Esophagus mucosa (tissue), 1 donor: ENCODE measurements around the gene SH3PXD2A. TPM values are rescaled to one million over a fixed set of nuclear protein-coding genes. Genes with fewer than 3 reads are reported as not detected.
"Not testable (repeated sequence)": the region's sequence is repeated elsewhere in the genome, so short reads cannot be mapped to it uniquely, and the experiment has no call there.

Experiments used
- ATAC-seq: fragments of 200-7000 bp; cut with Tn5 transposase; one replicate; pipeline ENCODE4 v1.9.1; 2020
- total RNA-seq: library from RNA; stranded (reverse); gene quantifications from one replicate; pipeline ENCODE4 v1.2.4, GENCODE V29; 2023
- donor health status: DM: yes; HTN: yes; CAD: no.

Gene SH3PXD2A
- total RNA-seq, 1 donor from 2014 or later = 34.0 TPM

DNA sequence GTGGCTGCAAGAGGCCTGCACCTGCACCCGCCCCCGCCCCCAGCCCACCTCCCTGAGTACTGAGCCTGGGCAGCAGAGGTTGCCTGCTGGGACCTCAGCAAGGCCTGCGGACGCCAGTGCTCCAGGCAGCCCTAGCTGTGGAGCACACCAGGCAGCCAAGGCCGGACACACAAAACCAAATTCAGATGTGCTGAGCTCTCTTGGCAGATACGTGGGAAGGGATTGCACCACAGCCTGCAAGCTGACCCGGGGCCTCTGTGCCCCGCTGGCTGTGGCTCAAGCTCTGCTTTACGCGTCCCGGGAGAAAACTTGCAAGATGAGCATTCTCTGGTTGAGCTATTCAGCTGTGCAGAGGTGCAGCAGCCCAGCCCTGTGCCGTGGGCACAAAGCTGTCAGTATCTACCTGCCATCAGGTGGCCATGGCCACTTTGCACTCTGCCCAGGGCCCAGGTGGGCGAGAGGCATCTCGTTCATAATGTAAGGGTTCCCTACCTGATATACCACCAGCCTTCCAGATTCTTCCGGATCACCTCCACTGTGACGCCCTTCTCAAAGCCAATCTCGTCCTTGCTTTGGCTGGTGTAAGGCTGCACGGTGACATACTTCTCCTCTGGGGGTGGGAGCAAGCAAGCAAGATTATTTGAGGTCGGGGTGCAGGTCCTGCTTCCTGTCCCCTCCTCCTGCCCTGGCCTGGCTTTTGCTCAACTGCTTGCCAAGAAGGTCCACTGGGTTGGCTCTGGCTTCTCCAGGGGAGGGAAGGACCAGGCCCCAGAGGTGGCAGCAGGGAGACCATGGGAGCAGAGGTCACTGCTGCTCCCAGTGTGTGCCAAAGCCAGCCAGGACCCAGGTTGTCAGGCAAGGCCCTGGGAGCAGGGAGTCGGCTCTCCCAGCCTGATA lies 238.4 kb downstream of the SH3PXD2A start:
- ATAC-seq = no peak

DNA sequence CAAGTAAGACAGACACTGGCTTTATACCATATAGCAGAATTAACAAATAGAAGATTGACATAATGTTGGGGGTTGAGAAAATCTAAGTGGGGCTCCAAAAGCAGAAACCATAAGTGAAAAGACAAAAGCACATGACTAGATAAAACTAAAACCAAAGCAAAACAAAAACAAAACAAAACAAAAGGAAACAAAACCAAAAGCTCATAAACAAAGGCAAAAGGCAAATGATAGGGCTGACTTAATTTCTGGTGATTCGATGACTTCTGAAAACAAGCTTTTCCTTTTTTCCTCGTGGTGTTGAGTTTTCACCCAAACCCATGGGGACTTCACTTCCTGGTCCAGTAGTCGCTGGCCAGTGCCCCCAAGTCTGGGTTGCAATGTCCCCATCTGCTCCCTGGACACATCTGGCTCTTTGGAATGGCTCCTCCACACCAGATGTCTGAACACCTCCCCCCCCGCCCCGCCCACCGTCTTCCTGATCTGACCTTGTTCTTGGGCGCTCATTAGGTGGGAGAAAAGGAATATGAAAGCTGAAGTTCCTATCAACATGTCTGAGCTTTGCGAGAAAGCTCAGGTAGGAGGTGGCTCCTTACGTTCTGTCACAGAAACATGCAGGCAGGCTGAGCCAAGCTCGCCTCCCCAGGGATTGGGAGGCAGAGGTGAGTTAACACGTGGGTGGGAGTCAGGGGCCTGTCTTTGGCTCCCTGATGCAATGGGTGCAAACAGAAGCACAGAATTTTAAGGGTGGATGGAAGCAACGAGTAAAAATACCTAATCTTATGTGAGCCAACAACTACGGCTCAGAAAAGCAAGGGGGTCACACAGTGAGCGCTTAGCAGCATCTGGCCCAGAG lies 240.8 kb downstream of the SH3PXD2A start:
- no peak for ATAC-seq

DNA sequence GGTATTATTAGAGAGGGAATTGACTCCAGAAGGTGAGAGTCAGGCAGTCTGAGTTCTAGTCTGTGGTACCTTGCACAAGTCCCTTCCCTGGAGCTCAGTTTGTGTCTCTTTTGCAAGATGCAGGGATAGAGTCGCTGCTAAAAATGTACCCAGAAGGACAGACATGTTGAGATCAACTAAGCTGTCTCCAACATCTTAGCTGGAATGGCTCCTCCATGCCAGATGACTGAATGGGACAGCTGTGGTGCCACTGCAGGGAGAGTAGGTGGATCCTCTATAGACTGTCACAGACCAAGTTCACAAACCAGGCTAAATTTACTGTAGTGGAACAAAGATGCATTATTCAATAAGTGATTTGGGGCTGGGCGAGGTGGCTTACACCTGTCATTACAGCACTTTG lies 241.8 kb downstream of the SH3PXD2A start:
- ATAC-seq = no peak

DNA sequence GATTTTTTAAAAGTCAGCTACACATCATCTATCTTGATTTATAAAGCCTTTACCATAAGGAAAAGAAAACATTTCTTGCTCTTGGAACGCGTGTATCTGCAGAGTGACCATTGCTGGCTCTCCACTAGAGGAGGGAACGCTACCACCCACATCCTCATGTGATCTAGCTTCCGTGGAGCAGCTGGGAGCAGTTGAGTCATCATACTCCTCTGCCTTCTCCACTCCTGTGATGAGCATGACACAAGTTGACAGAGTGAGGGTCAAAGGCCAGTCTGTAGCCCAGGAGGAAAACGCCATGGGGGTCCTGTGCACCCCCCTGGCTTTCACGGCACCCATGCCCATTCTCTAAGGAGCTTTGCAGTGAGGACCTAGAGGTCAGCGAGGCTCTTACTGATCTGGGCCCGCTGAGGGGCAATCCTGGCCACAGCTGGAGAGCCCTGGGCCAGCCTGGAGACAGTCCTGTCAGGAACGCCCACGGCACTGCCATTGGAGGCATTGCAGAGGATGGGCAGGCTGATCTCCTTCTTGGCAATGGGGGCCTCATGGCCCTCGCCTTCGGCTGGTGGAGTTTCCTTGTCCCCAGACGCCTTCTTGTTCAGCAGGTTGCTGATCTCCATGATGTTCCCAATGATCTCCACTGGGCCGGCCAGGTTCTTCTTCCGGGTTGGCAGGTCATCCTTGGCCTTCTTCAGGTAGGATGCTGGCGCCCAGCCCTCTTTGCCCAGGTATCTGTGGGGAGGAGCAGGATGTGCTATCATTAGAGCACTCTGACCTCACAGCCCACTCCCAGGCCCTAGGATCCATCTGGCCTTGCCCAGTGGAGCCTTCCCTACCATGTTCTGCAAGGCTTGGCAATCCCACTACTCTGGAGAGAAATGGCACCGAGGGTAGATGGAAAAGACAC lies 242.7 kb downstream of the SH3PXD2A start:
- no peak for ATAC-seq

DNA sequence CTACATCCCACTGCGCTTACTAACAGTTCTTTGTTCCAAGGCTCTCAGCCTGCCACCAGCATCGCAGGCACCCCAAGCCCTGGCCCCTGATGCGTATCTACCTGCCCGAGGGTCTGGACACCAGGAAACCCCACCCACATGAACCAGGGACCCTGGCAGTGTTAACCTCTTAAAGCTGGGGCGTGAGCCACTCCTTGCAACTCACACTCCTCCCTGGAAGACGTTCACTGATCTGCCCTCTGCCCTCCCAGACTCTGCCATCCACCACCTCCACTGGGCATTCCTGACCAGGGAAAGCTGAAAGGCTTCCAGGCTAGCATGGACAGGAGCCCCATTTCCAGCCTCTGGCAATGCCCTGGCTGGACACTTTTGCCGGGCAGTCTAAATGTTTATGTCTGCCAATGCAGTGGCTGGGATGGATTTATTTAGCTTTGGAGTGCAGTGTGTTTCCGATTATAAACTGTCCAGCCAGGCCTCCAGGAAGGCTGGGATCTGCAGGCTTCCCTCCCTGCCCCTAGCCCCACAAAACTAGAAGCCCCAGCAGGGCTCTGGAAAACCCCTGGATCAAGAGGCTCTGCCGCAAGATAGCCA lies 244.4 kb downstream of the SH3PXD2A start:
- no peak for ATAC-seq

DNA sequence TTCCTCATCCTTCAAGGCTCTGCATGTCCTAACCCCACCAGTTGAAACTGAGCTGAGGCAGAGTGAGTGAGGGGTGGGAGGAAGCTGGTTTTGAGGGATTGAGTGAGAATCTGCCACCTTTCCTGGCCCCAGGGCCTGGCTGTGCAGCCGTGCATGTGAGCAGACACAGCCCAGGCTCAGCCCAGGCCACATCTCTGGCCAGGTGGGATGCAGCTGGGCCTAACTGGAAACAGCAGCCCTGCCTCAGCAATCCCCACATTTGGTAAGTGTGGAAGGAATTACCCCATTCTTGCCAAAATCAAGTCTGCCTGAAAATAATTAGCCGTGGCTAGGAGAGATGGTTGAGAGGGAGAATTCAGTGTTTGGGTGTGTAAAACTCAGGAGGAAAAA lies 245.3 kb downstream of the SH3PXD2A start:
- no peak for ATAC-seq

DNA sequence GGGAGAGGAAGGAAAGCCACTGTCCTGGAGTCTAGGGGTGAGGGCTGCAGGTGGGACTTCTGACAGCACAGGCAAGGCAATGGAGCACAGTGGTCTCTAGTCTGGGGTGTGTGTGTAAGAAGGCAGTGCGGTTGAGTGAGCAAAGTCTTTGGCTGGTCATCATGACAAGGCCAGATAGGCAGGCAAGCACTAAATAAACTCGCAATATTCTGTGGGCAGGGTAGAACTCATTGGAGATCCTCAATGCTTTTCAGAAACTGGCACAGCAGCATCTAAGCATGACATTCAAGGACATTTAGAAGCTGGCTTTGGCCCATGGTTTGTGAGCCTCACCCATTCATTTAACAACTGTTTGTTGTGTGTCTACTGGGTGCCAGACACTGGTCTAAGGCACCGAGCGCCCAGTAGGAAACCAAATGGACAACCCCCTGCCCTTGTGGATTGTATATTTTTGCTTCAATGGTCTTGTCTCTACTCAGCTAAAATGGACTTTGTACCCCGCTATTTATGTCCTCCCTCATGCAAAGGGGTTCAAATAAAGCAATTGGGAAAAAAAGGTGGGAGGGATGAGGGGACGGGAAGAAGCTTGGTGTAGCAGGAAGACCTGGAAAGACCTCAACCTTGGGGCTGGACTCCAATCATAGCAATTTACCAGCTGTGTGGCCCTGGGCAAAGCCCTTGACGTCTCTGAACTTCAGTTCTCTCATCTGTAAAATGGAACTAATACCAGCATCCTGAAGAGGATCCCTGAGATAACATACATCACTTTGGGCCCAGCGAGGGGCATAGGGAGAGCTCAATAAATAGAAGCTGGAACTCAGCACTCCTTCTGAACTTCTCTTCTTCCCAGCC lies 245.9 kb downstream of the SH3PXD2A start:
- ATAC-seq = no peak

DNA sequence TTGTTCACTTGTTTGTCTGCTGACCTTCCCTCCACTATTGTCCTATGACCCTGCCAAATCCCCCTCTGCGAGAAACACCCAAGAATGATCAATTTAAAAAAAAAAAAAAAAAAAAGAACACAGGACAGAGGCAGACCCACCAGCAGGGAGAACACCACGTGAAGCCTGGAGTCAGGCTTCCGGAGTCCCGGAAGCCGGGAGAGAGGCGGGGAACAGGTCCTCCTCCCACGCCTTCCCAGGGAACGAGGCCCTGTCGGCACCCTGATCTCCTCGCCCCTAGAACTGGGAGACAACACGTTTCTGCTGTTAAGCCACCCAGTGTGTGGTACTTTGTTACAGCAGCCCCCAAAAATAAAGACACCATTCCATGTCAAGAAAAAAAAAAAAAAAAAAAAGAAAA lies 247.3 kb downstream of the SH3PXD2A start:
- not testable (repeated sequence) for ATAC-seq

DNA sequence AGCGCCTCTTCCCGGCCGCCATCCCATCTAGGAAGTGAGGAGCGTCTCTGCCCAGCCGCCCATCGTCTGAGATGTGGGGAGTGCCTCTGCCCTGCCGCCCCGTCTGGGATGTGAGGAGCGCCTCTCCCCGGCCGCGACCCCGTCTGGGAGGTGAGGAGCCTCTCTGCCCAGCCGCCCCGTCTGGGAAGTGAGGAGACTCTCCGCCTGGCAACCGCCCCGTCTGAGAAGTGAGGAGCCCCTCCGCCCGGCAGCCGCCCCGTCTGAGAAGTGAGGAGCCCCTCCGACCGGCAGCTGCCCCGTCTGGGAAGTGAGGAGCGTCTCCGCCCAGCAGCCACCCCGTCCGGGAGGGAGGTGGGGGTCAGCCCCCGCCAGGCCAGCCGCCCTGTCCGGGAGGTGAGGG lies 248.3 kb downstream of the SH3PXD2A start:
- not testable (repeated sequence) for ATAC-seq

DNA sequence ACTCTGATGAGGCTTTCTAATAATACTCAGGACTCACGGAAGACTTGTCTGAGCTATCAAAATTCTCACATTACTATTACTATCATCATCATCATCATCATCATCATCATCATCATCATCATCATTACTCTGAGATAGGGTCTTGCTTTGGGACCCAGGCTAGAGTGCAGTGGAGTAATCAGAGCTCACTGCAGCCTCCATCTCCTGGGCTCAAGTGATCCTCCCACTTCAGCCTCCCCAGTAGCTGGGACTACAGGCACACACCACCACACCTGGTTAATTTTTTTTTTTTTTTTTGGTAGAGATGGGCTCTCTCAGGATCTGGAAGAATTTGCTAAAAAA lies 249.3 kb downstream of the SH3PXD2A start:
- ATAC-seq = not testable (repeated sequence)

DNA sequence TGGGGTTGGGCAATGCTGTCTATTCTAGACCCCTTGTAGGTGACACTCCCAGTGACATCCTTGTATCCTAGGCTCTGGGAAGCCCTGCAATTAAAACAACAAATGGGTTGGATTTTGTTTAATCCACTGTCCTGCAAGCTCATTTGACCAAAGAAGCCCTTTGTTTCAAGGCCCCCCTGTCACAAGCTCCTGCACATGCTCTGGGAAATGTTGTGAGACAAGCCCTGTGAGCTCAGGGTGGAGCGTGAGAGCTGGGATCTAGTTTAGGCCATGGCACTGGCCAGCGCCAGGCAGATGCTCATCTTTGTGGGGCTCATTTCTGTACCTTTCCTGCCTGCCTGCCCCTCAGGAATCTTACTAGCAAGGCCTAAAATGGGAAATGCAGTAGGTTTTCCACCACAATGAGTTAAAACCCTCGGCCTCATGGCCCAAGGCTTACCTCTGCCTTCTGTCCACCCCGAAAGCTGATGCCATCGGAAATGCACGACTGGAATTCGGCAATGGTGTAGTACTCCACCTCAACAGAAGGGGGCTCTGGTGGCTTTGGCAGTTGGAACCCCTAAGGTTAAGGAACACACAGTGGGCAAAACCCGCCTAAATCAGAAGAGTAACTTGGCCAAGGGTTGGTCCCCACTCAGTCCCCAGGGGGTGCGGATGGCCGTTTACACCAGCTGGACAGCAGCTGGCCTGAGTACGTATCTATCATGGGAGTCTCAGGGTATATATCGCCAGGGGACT lies 249.8 kb downstream of the SH3PXD2A start:
- peak; percentile 51 for ATAC-seq

DNA sequence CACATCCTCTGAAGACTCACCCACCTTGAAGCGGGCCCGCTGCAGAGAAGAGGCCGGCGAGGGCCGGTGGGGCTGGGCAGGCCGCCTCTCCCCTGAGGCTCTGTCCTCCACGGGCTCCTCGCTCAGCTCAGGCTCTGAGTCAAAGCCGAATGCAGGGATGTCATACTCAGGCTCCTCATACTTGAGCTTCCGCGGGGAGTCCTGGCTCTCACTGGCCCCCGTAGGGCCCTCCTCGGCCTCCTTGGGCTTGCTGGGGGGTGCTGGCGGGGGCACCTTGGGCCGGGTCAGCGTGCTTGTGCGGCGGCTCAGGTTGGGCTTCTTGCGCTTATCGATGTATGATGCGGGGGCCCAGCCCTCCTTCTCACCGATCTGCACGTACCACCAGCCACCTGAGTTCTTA lies 252.0 kb downstream of the SH3PXD2A start:
- ATAC-seq = no peak

DNA sequence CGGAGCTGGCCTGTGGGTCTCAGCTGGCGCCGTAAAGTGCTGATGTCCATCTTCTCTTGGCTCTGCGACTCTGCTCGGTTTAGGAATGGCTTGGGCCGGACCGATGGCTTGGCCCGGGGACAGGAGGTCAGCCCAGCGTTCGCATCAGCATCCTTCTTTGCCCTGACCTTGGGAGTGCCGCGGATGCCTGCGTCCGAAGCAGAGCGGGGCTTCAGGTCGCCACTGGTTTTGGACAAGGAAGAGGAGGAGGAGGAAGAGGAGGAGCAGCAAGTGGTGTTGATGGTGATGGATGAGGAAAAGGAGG lies 252.6 kb downstream of the SH3PXD2A start:
- ATAC-seq = no peak

DNA sequence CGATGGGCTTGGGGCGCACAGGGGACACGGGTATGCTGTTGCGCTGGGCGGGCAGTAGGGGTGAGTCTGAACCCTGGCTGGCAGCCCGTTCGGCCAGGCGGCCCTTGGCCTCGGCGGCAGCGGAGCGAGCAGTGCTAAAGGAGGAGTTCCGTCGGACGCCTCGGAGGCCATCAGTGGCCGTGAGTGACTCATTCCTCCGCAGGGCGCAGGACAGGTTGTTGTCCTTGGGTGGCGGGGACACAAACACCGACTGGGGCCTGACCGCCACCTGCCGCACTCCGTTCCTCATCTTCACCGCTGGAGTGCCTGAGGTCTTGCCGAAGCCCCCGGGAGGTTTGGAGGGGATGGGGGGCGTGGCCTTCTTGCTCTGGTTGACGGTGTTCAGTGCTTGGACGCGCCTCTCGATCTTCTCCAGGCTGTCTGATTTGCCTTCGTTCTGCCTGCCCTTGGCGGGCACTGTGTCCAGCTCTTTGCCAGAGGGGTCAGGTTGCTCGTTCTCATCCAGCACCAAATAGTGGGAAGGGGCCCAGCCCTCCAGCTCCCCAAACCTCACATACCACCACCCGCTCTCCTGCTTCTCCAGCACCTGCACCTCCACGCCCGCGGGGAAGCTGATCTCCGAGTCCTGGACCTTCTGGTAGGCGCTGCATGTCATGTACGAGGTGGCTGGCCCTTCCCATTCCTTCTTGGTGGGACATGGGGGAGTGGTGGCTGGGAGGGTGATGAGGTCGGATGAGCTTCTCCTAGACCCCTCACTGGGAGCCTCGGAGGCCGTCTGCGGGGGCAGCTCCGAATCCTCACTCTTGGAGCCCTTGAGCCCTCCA lies 253.1 kb downstream of the SH3PXD2A start:
- no peak for ATAC-seq

DNA sequence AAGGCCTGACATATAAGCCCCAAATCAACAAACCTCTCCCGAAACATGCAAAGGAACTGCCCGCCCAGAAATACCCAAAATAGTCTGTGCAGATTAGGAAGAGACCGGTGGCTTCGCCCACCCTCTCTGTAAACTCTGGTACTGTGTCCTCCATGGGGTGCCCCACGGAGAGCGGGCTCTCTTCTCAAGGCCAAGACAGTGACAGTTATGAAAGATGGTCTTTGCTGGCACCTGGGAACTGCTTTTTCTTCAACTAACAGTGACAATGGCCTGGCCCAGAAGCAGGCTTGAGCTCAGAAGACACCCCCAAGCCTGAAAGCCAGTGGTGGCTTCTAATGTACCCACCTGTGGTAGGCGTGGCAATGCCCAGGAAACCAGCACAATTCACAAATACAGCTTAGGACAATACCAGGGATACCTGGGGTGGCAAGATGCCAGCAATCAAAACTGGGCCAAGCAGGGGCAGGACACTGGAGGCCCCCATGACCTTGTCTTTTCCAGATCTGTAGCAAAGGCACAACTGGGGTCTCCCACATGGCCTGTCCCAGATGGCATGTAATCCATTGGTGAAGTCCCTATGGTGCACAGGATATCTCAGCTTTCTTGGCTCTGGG lies 254.3 kb downstream of the SH3PXD2A start:
- no peak for ATAC-seq

DNA sequence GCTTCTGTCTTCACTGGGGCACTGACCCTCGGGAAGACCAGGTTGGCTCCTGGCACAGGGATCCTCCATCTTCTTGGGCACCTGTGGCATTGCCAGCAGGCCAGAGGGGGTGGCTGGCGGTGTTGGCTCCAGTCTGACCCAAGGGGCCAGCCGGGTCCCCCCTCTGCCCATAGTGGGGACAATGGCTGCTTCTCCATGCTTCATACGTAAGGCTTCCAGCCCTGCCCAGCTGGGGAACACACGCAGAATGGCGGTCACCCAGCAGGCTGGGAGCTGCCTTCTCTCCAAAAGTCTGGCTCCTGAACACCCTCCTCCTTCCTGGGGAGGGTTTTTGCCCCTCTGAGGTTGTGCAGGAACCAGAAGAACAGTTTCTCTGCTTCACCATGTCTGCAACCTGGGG lies 255.1 kb downstream of the SH3PXD2A start:
- no peak for ATAC-seq

DNA sequence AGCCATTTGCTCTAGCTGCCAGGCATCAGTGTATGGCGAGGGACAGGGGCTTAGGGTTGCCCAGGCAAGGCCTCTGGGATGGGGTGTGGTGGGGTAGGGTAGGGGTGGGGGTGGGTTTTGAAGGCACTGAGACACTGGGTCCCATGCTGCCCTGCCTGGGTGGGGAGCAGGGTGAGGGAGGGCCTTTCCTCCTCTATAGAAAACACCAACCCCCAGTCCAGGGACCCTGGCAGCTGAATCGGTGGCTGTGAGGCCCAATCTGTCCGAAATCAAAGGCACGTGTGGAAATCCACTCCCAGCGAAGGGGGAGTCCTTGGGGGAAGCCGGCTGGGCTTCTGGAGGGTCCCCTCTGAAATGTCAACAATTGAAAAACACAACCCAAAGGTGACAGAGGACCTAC lies 255.5 kb downstream of the SH3PXD2A start:
- ATAC-seq = no peak

DNA sequence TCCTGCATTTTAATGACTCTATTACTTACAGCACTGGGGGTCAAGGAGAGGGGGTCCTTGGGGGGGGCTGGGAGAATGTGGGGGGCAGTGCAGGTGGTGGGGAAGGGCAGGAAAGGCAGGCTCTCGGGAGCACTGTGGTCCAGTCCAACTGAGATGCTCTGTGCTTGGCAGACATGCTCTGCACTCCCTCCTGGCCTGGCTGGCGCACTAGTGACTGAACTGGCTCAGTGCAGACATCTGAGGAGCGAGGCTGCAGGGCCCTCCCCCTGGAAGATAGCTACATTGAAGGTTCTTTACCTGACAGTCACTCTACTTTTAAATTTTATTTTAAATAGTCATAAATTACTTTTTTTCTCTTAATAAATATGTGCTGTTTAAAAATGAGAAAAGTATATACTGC lies 256.2 kb downstream of the SH3PXD2A start:
- ATAC-seq = no peak

DNA sequence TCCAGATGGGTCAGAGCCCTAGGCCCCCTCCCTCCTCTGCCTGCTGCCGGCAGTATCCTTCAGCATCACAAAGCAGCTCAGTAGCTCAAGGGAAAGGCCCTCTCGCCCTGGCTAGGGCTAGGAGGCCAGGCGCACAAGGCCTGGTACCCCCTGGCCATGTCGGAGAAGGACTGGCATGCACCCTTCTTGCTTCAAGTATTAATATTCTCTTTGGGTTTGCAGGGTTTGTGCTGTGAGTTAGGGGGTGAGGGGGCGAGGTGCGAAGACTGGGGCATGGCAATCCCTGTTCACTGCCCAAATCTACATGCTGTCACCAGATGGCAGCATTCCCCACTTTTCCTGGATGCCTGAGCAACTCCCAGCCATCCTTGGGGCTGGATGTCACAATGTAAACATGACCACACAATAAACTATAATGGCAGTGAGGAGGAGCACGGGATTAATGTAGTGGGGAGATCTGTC lies 256.7 kb downstream of the SH3PXD2A start:
- peak; percentile 64 for ATAC-seq
